Gastroesophageal sphincter (tissue), 3 donors: ENCODE results near the gene C5orf63.

Source experiments
- CTCF ChIP-seq, 4 experiments: fragments of 200-600 bp in 2 of 4; fragments of 450-650 bp in 2 of 4; sonication (generic) in 1 of 4; IDR thresholded peaks; one replicate each; pipeline ENCODE4 v1.5.1; 2017 to 2019; ENCODE audit warnings: antibody characterized with exemption in 4 of 4, mild to moderate bottlenecking in 2 of 4, moderate library complexity in 2 of 4
- POLR2A ChIP-seq, 2 donors: fragments of 450-650 bp; IDR thresholded peaks; one replicate each; pipeline ENCODE4 v1.6.1; 2017; ENCODE audit warnings: antibody characterized with exemption in 2 of 2, mild to moderate bottlenecking in 2 of 2, moderate library complexity in 1 of 2

GRCh38 chr5:127112347-127112864 is 39.1 kb upstream of the C5orf63 start:
- no peak for TF ChIP-seq POLR2A (IDR thresholded peaks at IDR 0.05)
- TF ChIP-seq CTCF (IDR thresholded peaks at IDR 0.05), result no peak
